Esophagus squamous epithelium (tissue), 4 donors: Measurements from ENCODE around the gene DNAJC7.

ENCODE experiments used
- CTCF ChIP-seq, 6 experiments: fragments of 450-650 bp in 4 of 6; fragments of 200-600 bp in 2 of 6; sonication (generic) in 2 of 6; IDR thresholded peaks; one replicate each; pipeline ENCODE4 v1.5.1; 2016 to 2019; ENCODE audit warnings: antibody characterized with exemption in 6 of 6, mild to moderate bottlenecking in 4 of 6, moderate library complexity in 4 of 6
- POLR2A ChIP-seq, 4 donors: fragments of 450-650 bp; IDR thresholded peaks; one replicate each; pipeline ENCODE4 v1.6.1; 2017; ENCODE audit warnings: antibody characterized with exemption in 4 of 4, mild to moderate bottlenecking in 4 of 4, moderate library complexity in 3 of 4

DNA sequence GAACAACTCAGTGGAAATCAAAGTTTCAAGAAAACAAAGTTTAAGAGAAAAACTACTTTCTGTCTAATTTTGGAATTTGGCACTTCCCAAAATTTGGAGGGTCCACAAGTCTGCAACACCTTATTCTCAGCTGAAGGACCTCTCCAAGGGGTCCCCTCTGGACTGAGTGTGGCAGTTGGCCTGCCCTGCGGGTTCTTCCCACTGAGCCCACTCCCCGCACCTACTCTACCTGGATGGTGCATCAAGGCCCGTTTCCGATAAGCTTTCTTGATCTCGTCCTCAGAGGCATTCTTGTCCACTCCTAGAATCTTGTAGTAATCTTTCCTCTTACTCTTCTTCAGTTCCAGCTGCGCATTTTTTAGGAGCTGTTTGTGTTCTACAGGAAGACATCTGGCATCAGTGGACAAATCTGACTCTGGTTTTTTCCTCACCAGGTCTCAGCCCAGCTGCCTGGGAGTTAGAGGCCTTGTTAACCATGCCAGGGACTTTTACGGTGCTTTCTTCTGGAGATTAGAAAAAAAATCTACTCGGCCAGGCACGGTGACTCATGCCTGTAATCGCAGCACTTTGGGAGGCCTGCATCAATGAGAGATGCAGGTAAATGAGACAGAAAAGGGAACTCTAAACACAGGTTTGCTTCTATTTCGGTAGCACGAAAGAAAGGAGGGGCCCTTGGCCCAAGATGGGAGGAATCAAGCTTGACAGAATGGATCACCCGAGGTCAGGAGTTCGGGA is 35.0 kb downstream of the DNAJC7 start:
- TF ChIP-seq CTCF (IDR thresholded peaks at IDR 0.05) (no peak), POLR2A (IDR thresholded peaks at IDR 0.05) (no peak)
